Mammary epithelial cell (primary cell): Measurements from ENCODE around the gene HES6.

ENCODE experiments used
- EZH2 ChIP-seq: IDR thresholded peaks from 2 replicates; pipeline ENCODE4 v1.6.1; 2012; ENCODE audit warnings: low read length, inconsistent platforms, borderline replicate concordance
- TF ChIP-seq, protein P1 (sequence below), 2 donors: IDR thresholded peaks in 1 of 2; conservative IDR thresholded peaks in 1 of 2; 2 replicates each; pipeline ENCODE4 v1.5.1; 2011 to 2012; ENCODE audit warnings: inconsistent platforms in 2 of 2, low read length in 2 of 2, mild to moderate bottlenecking in 2 of 2, control low read depth in 1 of 2, low read depth in 1 of 2; ENCODE audit not compliant: insufficient read depth in 1 of 2; ENCODE audit errors: extremely low read depth in 1 of 2

DNA sequence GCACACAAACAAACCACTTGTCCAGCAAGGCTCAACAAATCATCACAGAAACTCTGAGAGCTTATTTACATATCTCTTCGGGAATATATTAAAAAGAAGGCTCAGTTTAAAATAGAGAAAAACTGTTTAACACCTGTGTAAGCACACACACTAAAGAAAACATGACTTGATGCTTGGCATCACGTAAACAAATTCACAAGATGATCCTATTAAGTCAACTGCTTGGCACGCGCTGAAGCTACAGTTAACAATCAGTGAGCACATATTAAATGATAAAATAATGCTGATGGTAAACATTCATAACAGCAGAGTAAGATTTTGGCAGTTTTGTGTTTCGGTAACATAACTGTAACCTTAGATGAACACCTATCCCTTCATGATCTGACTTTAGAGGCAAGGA lies 4.3 kb upstream of the HES6 start:
- TF ChIP-seq, protein P1, sequence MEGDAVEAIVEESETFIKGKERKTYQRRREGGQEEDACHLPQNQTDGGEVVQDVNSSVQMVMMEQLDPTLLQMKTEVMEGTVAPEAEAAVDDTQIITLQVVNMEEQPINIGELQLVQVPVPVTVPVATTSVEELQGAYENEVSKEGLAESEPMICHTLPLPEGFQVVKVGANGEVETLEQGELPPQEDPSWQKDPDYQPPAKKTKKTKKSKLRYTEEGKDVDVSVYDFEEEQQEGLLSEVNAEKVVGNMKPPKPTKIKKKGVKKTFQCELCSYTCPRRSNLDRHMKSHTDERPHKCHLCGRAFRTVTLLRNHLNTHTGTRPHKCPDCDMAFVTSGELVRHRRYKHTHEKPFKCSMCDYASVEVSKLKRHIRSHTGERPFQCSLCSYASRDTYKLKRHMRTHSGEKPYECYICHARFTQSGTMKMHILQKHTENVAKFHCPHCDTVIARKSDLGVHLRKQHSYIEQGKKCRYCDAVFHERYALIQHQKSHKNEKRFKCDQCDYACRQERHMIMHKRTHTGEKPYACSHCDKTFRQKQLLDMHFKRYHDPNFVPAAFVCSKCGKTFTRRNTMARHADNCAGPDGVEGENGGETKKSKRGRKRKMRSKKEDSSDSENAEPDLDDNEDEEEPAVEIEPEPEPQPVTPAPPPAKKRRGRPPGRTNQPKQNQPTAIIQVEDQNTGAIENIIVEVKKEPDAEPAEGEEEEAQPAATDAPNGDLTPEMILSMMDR (conservative IDR thresholded peaks at IDR 0.05 in 1 of 2, IDR thresholded peaks at IDR 0.05 in 1 of 2; ENCODE audit: extremely low read depth in 1 of 2, insufficient read depth in 1 of 2, low read depth in 1 of 2, low read length in 2 of 2), result no peak
- no peak for TF ChIP-seq EZH2
